Neural progenitor cell (in vitro differentiated cells): Measurements from ENCODE around the gene MYOF. TPM values are rescaled to one million over a fixed set of nuclear protein-coding genes. Genes with fewer than 3 reads are reported as not detected.
A peak's percentile ranks its signal among the peaks of the same experiment; 100 is the strongest.

Source experiments
- DNase-seq: peaks from one replicate; pipeline ENCODE4 v3.0.0-alpha.2; 2016; ENCODE audit warnings: low spot score
- H2AFZ ChIP-seq: fragments of 200-600 bp; sonication (generic); replicated peaks from 2 replicates; pipeline ENCODE4 v1.6.1; 2016; ENCODE audit warnings: antibody characterized with exemption
- H3F3A ChIP-seq: fragments of 200-600 bp; sonication (generic); 2 replicates; pipeline ENCODE4 v1.6.1; 2016; ENCODE audit warnings: antibody characterized with exemption, low read depth
- H3K27ac ChIP-seq: fragments of 200-600 bp; sonication (generic); 2 replicates; pipeline ENCODE4 v1.5.1; 2016; ENCODE audit warnings: mild to moderate bottlenecking
- H3K27me3 ChIP-seq: fragments of 200-600 bp; sonication (generic); 2 replicates; pipeline ENCODE4 v1.6.1; 2016; ENCODE audit warnings: mild to moderate bottlenecking, moderate library complexity
- H3K36me3 ChIP-seq: fragments of 200-600 bp; sonication (generic); 2 replicates; pipeline ENCODE4 v1.5.1; 2016
- H3K4me1 ChIP-seq: fragments of 200-600 bp; sonication (generic); 2 replicates; pipeline ENCODE4 v1.6.1; 2016; ENCODE audit warnings: mixed run types
- H3K4me2 ChIP-seq: fragments of 200-600 bp; sonication (generic); 2 replicates; pipeline ENCODE4 v1.6.1; 2016
- H3K4me3 ChIP-seq: fragments of 200-600 bp; sonication (generic); 2 replicates; pipeline ENCODE4 v1.5.1; 2016
- H3K79me2 ChIP-seq: fragments of 200-600 bp; sonication (generic); 2 replicates; pipeline ENCODE4 v1.6.1; 2016; ENCODE audit warnings: low read depth
- H3K9ac ChIP-seq: fragments of 200-600 bp; sonication (generic); 2 replicates; pipeline ENCODE4 v1.6.1; 2016
- H3K9me3 ChIP-seq: fragments of 200-600 bp; sonication (generic); 2 replicates; pipeline ENCODE4 v1.5.1; 2016; ENCODE audit warnings: low read depth
- H4K20me1 ChIP-seq: fragments of 200-600 bp; sonication (generic); 2 replicates; pipeline ENCODE4 v1.6.1; 2016; ENCODE audit warnings: low read depth
- H3K27ac Mint-ChIP-seq: 3 replicates; pipeline ENCODE4 v1.8.0; 2021; ENCODE audit warnings: mixed read lengths
- H3K27me3 Mint-ChIP-seq: 2 replicates; pipeline ENCODE4 v1.8.0; 2022; ENCODE audit warnings: low read depth, mild to moderate bottlenecking, inconsistent platforms, moderate library complexity, mixed read lengths; ENCODE audit not compliant: insufficient read depth
- H3K36me3 Mint-ChIP-seq: 3 replicates; pipeline ENCODE4 v1.8.0; 2021; ENCODE audit warnings: mixed read lengths
- H3K4me1 Mint-ChIP-seq: 3 replicates; pipeline ENCODE4 v1.8.0; 2021; ENCODE audit warnings: mixed read lengths
- H3K4me3 Mint-ChIP-seq: 3 replicates; pipeline ENCODE4 v1.8.0; 2021; ENCODE audit warnings: mild to moderate bottlenecking, moderate library complexity, mixed read lengths
- H3K9me3 Mint-ChIP-seq: 3 replicates; pipeline ENCODE4 v1.8.0; 2020; ENCODE audit warnings: mixed read lengths
- CTCF ChIP-seq: fragments of 200-600 bp; sonication (generic); IDR thresholded peaks from 2 replicates; pipeline ENCODE4 v1.5.1; 2017; ENCODE audit warnings: antibody characterized with exemption, mild to moderate bottlenecking
- EZH2 ChIP-seq: fragments of 200-600 bp; sonication (generic); IDR thresholded peaks from 2 replicates; pipeline ENCODE4 v1.6.1; 2017; ENCODE audit warnings: antibody characterized with exemption, mild to moderate bottlenecking, moderate library complexity
- EZH2phosphoT487 ChIP-seq: fragments of 200-600 bp; sonication (generic); IDR thresholded peaks from 2 replicates; pipeline ENCODE4 v1.6.1; 2017; ENCODE audit warnings: antibody characterized with exemption
- total RNA-seq: library from RNA; depleted of rRNA; stranded (reverse); fragments of >200 nt; gene quantifications from 2 replicates; pipeline ENCODE4 v1.2.3, GENCODE V29; 2015; ENCODE audit warnings: low replicate concordance

The MYOF gene
- total RNA-seq, 1 donor from 2014 or later = 1.6 TPM

GRCh38 chr10:93300288-93300917 is 181.7 kb downstream of the MYOF start:
- Mint-ChIP-seq H3K9me3 (no peaks in the 10 kb centered on the region), H3K27ac (no peak overlapping the region), H3K4me1 (peaks cover 11% of the 10 kb centered on the region), H3K27me3 (no peaks in the 10 kb centered on the region), H3K36me3 (no peaks in the 10 kb centered on the region), H3K4me3 (no peak overlapping the region)
- Histone ChIP-seq H3K4me3 (no peak overlapping the region), H3K79me2 (no peaks in the 10 kb centered on the region), H3K36me3 (no peaks in the 10 kb centered on the region), H3K27ac (no peak overlapping the region), H3F3A (no peaks in the 10 kb centered on the region), H3K4me1 (peaks cover 7% of the 10 kb centered on the region), H3K9me3 (no peaks in the 10 kb centered on the region), H3K27me3 (no peaks in the 10 kb centered on the region), H3K9ac (no peak overlapping the region), H2AFZ (peak overlapping the region; percentile 37), H4K20me1 (no peaks in the 10 kb centered on the region), H3K4me2 (no peak overlapping the region)
- TF ChIP-seq EZH2 (no peak), EZH2phosphoT487 (no peak), CTCF (no peak)
- DNase-seq = no peak

- no peak overlapping the region for H3K9ac ChIP-seq
- Mint-ChIP-seq H3K9me3 (no peaks in the 10 kb centered on the region), H3K4me3 (no peak overlapping the region), H3K27me3 (peaks cover 3% of the 10 kb centered on the region), H3K27ac (no peak overlapping the region), H3K36me3 (no peaks in the 10 kb centered on the region), H3K4me1 (peaks cover 11% of the 10 kb centered on the region)
- TF ChIP-seq EZH2phosphoT487 (no peak), CTCF (no peak)
- H4K20me1 ChIP-seq = no peaks in the 10 kb centered on the region
- H3K4me2 ChIP-seq = no peak overlapping the region
- no peaks in the 10 kb centered on the region for H3K27me3 ChIP-seq
- H3K27ac ChIP-seq = no peak overlapping the region
- peaks cover 7% of the 10 kb centered on the region for H3K4me1 ChIP-seq
- DNase-seq = peak; percentile 9
- H2AFZ ChIP-seq = peak overlapping the region; percentile 37
- no peaks in the 10 kb centered on the region for H3F3A ChIP-seq
- H3K9me3 ChIP-seq = no peaks in the 10 kb centered on the region
- no peaks in the 10 kb centered on the region for H3K36me3 ChIP-seq
- H3K4me3 ChIP-seq = no peak overlapping the region
- H3K79me2 ChIP-seq = no peaks in the 10 kb centered on the region
Observed at GRCh38 chr10:93299606-93300287, 182.4 kb downstream of the MYOF start.

- no peak overlapping the region for H3K4me3 ChIP-seq
- no peak overlapping the region for H2AFZ ChIP-seq
- Mint-ChIP-seq H3K4me1 (peaks cover 11% of the 10 kb centered on the region), H3K4me3 (no peak overlapping the region), H3K27ac (no peak overlapping the region), H3K36me3 (no peaks in the 10 kb centered on the region), H3K27me3 (peaks cover 3% of the 10 kb centered on the region), H3K9me3 (no peaks in the 10 kb centered on the region)
- no peaks in the 10 kb centered on the region for H3K27me3 ChIP-seq
- no peaks in the 10 kb centered on the region for H3F3A ChIP-seq
- H3K79me2 ChIP-seq = no peaks in the 10 kb centered on the region
- H3K9me3 ChIP-seq = no peaks in the 10 kb centered on the region
- no peak for TF ChIP-seq CTCF
- DNase-seq = no peak
- H3K4me1 ChIP-seq = peaks cover 7% of the 10 kb centered on the region
- no peaks in the 10 kb centered on the region for H4K20me1 ChIP-seq
- H3K9ac ChIP-seq = no peak overlapping the region
- no peak overlapping the region for H3K4me2 ChIP-seq
- H3K27ac ChIP-seq = no peak overlapping the region
- H3K36me3 ChIP-seq = no peaks in the 10 kb centered on the region
Observed at GRCh38 chr10:93299195-93299594, 182.9 kb downstream of the MYOF start.
